Measurements from ENCODE around the gene TPM4.
"Not testable (repeated sequence)": the region's sequence is repeated elsewhere in the genome, so short reads cannot be mapped to it uniquely, and the experiment has no call there.

The TPM4 gene

GRCh38 chr19:16095071-16095571, 18.8 kb downstream of the TPM4 start:
- no peak for DNase-seq (ENCODE audit: low read depth in 2 of 3, low spot score in 2 of 3)

GRCh38 chr19:16096280-16096855, 20.1 kb downstream of the TPM4 start:
- DNase-seq (ENCODE audit: low read depth in 2 of 3, low spot score in 2 of 3): no peak

- DNase-seq (ENCODE audit: low read depth in 2 of 3, low spot score in 2 of 3): no peak
Measured at GRCh38 chr19:16098416-16098768, 22.1 kb downstream of the TPM4 start.

- no peak for DNase-seq (ENCODE audit: low read depth in 2 of 3, low spot score in 2 of 3)
Measured at GRCh38 chr19:16098821-16099220, 22.5 kb downstream of the TPM4 start.

DNA sequence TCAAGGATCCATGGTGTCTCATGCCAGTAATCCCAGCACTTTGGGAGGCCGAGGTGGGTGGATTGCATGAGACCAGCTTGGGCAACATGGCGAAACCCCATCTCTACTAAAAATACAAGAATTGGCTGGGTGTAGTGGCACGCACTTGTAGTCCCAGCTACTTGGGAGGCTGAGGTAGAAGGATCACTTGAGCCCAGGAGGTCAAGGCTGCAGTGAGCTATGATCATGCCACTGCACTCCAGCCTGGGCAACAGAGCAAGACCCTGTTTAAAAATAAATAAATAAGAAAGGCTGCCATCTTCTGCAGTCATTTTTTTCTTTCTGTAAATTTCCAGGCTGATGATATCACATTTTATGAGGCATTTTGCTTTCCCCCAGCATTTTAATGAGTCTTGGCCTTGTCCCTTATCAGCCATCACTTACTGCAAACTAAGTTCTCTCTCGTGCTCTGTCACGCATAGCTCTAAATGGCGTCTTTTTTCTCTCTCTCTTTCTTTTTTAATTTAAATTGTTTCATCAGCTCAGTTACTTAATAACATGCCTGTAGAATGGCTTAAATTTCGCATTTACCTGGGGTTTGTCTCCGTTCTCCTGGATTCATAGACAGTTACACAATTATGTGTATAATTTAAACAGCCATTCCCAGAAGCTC, 23.1 kb downstream of the TPM4 start:
- not testable (repeated sequence) for DNase-seq (ENCODE audit: low read depth in 2 of 3, low spot score in 2 of 3)

GRCh38 chr19:16100524-16100923, 24.2 kb downstream of the TPM4 start:
- no peak for DNase-seq (ENCODE audit: low read depth in 2 of 3, low spot score in 2 of 3)

DNA sequence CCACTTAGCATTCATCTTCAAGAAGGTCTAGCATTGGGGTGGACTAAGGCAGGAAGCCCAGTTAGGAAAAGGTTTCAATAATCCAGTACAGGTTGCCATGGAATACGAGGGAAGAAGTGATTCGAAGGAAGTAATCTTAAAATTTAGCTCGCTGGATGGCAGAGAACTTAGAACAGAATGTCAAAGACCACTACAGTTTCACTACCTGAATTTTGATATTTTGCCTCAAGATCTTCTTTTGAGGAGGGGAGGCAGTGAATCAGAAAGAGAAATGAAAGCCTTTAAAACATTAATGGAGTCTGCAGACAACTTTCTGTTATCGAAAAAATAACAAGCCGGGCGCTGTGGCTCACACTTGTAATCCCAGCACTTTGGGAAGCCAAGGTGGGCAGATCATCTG, 28.4 kb downstream of the TPM4 start:
- no peak for DNase-seq (ENCODE audit: low read depth in 2 of 3, low spot score in 2 of 3)

GRCh38 chr19:16106121-16106520, 29.8 kb downstream of the TPM4 start:
- DNase-seq (ENCODE audit: low read depth in 2 of 3, low spot score in 2 of 3): no peak

- DNase-seq (ENCODE audit: low read depth in 2 of 3, low spot score in 2 of 3): peak; percentile 98 to 99 (median 99)
Measured at GRCh38 chr19:16111160-16111908, 35.0 kb downstream of the TPM4 start, which contains the start of gene RAB8A. TSS of gene RAB8A (plus strand) at chr19:16111889. CDS start at chr19:16111902, 13 bp downstream.

GRCh38 chr19:16111909-16112752, 35.8 kb downstream of the TPM4 start:
- no peak for DNase-seq (ENCODE audit: low read depth in 2 of 3, low spot score in 2 of 3)

- DNase-seq (ENCODE audit: low read depth in 2 of 3, low spot score in 2 of 3): no peak
Measured at GRCh38 chr19:16112778-16113177, 36.5 kb downstream of the TPM4 start.

- no peak for DNase-seq (ENCODE audit: low read depth in 2 of 3, low spot score in 2 of 3)
Measured at GRCh38 chr19:16113727-16114126, 37.4 kb downstream of the TPM4 start.

GRCh38 chr19:16115301-16116039, 39.2 kb downstream of the TPM4 start:
- no peak for DNase-seq (ENCODE audit: low read depth in 2 of 3, low spot score in 2 of 3)

GRCh38 chr19:16116067-16116466, 39.8 kb downstream of the TPM4 start:
- DNase-seq (ENCODE audit: low read depth in 2 of 3, low spot score in 2 of 3): no peak

DNA sequence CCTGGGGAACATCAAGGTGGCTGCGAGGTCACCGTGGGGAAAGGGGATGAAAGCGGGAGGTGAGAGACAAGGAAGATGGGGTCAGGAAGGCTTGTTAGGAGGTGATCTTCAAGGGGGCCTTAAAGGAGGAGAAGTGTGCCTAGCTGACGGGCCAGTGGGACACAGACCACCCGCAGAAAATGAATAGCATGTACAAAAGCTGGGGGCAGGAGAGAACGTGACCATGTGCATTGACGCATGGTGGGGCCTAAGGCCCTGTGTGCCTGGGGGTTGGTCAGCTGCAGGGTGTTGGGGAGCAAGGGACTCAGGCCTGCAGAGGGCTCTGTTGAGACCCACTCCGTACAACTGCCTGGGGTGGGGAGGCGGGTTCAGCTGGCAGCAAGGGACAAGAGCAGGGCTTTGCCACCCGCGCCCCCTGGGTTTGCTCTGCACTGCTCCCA, 41.3 kb downstream of the TPM4 start:
- no peak for DNase-seq (ENCODE audit: low read depth in 2 of 3, low spot score in 2 of 3)

DNA sequence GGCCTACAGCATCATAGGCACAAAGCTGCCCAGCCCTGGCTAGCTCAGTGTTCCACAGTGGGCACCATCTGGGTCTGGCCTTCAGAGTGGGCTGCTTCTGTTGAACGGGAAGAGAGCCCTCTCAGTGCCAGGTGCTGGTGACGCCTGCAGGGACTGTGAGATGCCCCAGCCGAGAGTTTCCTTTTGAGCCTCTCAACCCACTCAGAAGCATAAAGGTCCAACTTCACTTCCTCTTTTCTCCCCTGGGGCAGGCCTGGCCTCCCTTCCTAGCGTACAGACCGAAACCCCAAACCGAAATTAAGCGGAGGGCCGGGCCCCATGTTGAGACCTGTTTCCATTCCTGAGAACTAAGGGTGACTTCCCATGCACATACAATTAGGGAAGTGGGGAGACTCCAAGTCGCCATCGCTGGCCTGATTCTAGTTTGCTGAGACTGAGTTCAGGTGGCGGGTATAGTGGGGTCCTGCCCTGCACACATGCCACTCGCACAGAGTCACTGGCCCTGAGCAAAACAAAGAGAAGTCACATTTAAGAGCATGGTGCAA, 42.3 kb downstream of the TPM4 start:
- peak in 1 of 3 experiments; percentile 27 for DNase-seq (ENCODE audit: low read depth in 2 of 3, low spot score in 2 of 3)

DNA sequence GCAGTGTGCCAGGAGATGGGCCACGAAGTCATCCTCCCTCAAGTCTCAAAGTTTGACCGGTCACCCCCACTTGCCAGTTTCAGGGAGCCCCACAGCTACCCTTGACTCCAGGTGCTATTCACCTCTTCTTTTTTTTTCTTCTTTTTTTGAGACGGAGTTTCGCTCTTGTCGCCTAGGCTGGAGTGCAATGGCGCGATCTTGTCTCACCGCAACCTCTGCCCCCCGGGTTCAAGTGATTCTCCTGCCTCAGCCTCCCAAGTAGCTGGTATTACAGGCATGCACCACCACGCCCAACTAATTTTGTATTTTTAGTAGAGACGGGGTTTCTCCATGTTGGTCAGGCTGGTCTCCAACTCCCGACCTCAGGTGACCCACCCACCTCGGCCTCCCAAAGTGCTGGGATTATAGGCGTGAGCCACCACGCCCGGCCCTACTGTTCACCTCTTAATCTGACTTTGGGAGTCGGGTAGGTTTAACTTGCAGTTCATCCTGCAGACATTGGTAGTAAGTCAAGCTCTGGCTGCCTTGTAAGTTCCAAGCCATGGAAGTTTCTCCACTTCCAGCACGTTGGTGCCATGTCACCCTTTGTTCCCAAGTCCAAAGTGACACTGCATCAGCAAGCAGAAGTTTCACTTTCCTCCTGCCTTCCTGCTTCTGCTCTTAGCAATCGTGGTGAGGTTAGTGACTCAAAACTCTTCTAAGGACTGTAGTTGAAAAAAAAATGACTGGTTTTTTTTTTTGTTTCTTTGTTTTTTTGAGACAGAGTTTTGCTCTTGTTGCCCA, 43.0 kb downstream of the TPM4 start:
- not testable (repeated sequence) for DNase-seq (ENCODE audit: low read depth in 2 of 3, low spot score in 2 of 3)

DNA sequence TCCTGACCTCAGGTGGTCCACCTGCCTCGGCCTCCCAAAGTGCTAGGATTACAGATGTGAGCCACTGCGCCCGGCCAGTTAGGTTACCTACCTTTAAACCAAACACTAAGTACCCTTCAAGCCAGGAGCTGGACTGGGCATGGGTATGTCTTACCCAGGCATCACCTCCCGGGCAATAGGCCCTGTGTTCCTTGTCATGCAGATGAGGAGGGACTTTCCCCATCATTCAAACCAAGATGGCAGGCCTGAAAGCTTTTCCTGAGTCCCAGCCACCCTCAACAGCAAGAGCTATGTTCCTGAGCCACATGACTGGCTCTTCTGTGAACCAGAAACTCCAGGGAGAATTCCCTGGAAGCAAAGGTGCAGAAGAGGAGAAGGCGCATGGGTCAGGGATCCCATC, 44.8 kb downstream of the TPM4 start:
- DNase-seq (ENCODE audit: low read depth in 2 of 3, low spot score in 2 of 3): no peak

GRCh38 chr19:16121967-16122366, 45.7 kb downstream of the TPM4 start:
- DNase-seq (ENCODE audit: low read depth in 2 of 3, low spot score in 2 of 3): no peak
